ENCODE measurements around the gene MYG1. TPM values are rescaled to one million over a fixed set of nuclear protein-coding genes. Genes with fewer than 3 reads are reported as not detected.

Gene MYG1
- polyA plus RNA-seq, 3 donors from 2014 or later = 51.3 to 78.7 (median 64.0) TPM

Other genes with a start within 250 kb of the MYG1 start
- gene TNS2, start 249.6 kb upstream of the MYG1 start, polyA plus RNA-seq = not detected
- gene SPRYD3, start 220.3 kb upstream of the MYG1 start, polyA plus RNA-seq = 10 to 100 TPM; 35.6 to 70.4 (median 59.6) TPM
- gene IGFBP6, start 202.0 kb upstream of the MYG1 start, polyA plus RNA-seq = 1 to 10 TPM in 1 of 3 donors, under 1 TPM in 1, not detected in 1; 0.69 to 2.1 TPM
- gene SOAT2, start 196.2 kb upstream of the MYG1 start, polyA plus RNA-seq = not detected
- gene ZNF740, start 119.0 kb upstream of the MYG1 start, polyA plus RNA-seq = 1 to 10 TPM; 2.0 to 5.1 (median 2.6) TPM
- 1 to 10 TPM in 2 of 3 donors, under 1 TPM in 1; 0.85 to 3.8 (median 2.6) TPM for gene CSAD, start 118.8 kb upstream of the MYG1 start, polyA plus RNA-seq
- 100 to 1,000 TPM; 289 to 390 (median 389) TPM for gene ITGB7, start 92.4 kb upstream of the MYG1 start, polyA plus RNA-seq
- gene RARG, start 67.5 kb upstream of the MYG1 start, polyA plus RNA-seq = 10 to 100 TPM in 1 of 3 donors, 1 to 10 TPM in 2; 2.9 to 10.1 (median 4.7) TPM
- gene ESPL1, start 31.4 kb upstream of the MYG1 start, polyA plus RNA-seq = under 1 TPM in 1 of 3 donors, not detected in 2; 0.53 TPM
- 1,000 to 10,000 TPM in 1 of 3 donors, 100 to 1,000 TPM in 2; 829 to 1,850 (median 845) TPM for gene PFDN5, start 4.2 kb upstream of the MYG1 start, polyA plus RNA-seq
- gene AAAS, start 21.9 kb downstream of the MYG1 start, polyA plus RNA-seq = 10 to 100 TPM; 27.5 to 46.8 (median 46.0) TPM
- gene SP7, start 36.7 kb downstream of the MYG1 start, polyA plus RNA-seq = not detected
- 10 to 100 TPM in 1 of 3 donors, 1 to 10 TPM in 2; 3.4 to 12.2 (median 4.8) TPM for gene SP1, start 80.5 kb downstream of the MYG1 start, polyA plus RNA-seq
- gene AMHR2, start 124.2 kb downstream of the MYG1 start, polyA plus RNA-seq = under 1 TPM in 1 of 3 donors, not detected in 2; 0.19 TPM
- 1,000 to 10,000 TPM in 1 of 3 donors, 100 to 1,000 TPM in 2; 527 to 1,019 (median 714) TPM for gene PRR13, start 142.0 kb downstream of the MYG1 start, polyA plus RNA-seq
- 100 to 1,000 TPM in 1 of 3 donors, 10 to 100 TPM in 2; 79.2 to 102 (median 92.2) TPM for gene PCBP2, start 152.4 kb downstream of the MYG1 start, polyA plus RNA-seq
- 1 to 10 TPM in 2 of 3 donors, not detected in 1; 1.2 to 2.7 TPM for gene MAP3K12, start 199.8 kb downstream of the MYG1 start, polyA plus RNA-seq
- gene TARBP2, start 201.6 kb downstream of the MYG1 start, polyA plus RNA-seq = 10 to 100 TPM; 11.5 to 28.9 (median 28.8) TPM
- not detected for gene NPFF, start 207.8 kb downstream of the MYG1 start, polyA plus RNA-seq